Measurements from ENCODE around the gene UNC13D. TPM values are rescaled to one million over a fixed set of nuclear protein-coding genes. Genes with fewer than 3 reads are reported as not detected.
A peak's percentile ranks its signal among the peaks of the same experiment; 100 is the strongest.

Gene UNC13D
- total and polyA plus RNA-seq, 2 of the 4 experiments (the other 2 are of a cell fraction) = under 0.01 to 0.31 TPM

DNA sequence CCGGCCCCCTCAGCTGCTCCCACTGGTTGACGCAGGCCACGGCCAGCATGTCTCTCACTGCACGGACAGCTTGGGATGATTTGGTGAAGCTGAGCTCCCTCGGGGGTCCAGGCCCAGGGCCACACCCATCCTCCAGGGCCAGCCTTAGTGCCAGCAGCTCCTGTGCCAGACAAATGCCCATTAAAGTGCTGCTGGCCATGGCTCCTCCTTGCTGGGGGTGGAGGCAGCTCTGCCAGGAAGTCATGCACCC is 31.7 kb upstream of the UNC13D start:
- DNase-seq (no peak), ATAC-seq (ENCODE audit: low read depth) (no peak)
- peaks cover 3% of the 10 kb centered on the region for H3K27me3 ChIP-seq (ENCODE audit: control insufficient read depth, insufficient read depth, low read length)
- H3K27ac ChIP-seq (ENCODE audit: insufficient read depth, low read length) = no peak overlapping the region
- no peak overlapping the region for H2BK15ac ChIP-seq (ENCODE audit: low read depth, low read length)
- intact Hi-C loops (cut with micrococcal nuclease) = loop anchor here (10.0 kb wide), 1 partner anchor 91 kb away; the partner anchor contains the start of gene UNK
- WGBS, 2 experiments (ENCODE audit: extremely low coverage in 2 of 2, insufficient read length in 1 of 2) = no CpG with 5 or more reads among the region's 5 CpGs
- ChIA-PET POLR2A (ENCODE audit: unreplicated experiment) (interaction anchor here (0.6 kb wide), 1 partner anchor 18 kb away, joined by 4 read pairs; no protein-coding TSS in a partner anchor), CTCF (interaction anchor here (1.5 kb wide), 1 partner anchor 20 kb away, joined by 9 read pairs; the partner anchor contains the start of gene WBP2)
- in situ Hi-C loops (cut with MboI; ENCODE audit: low sequenced_read_pairs) = no loop called here
- no peak overlapping the region for H3K18ac ChIP-seq (ENCODE audit: low read depth, low read length)
- peaks cover 26% of the 10 kb centered on the region for H3K4me1 ChIP-seq (ENCODE audit: control insufficient read depth, insufficient read depth, low read length)
- no peaks in the 10 kb centered on the region for H3K9me3 ChIP-seq (ENCODE audit: control insufficient read depth, insufficient read depth, low read length)
- H3K36me3 ChIP-seq (ENCODE audit: control insufficient read depth, insufficient read depth, low read length) = peaks cover 6% of the 10 kb centered on the region; the same call in 1 of the 2 replicates
- no peak for TF ChIP-seq CHD1 (IDR thresholded peaks at IDR 0.05; ENCODE audit: low read depth, low read length)
- no peak for TF ChIP-seq CEBPB (IDR thresholded peaks at IDR 0.05; ENCODE audit: low read depth, low read length)
- no peak for TF ChIP-seq BHLHE40 (IDR thresholded peaks at IDR 0.05; ENCODE audit: low read depth, low read length)
- TF ChIP-seq POLR2A (IDR thresholded peaks at IDR 0.05; ENCODE audit: low read depth, low read length) = no peak
- TF ChIP-seq RCOR1 (IDR thresholded peaks at IDR 0.05; ENCODE audit: insufficient replicate concordance, low read length) = no peak
- TF ChIP-seq, protein P1, sequence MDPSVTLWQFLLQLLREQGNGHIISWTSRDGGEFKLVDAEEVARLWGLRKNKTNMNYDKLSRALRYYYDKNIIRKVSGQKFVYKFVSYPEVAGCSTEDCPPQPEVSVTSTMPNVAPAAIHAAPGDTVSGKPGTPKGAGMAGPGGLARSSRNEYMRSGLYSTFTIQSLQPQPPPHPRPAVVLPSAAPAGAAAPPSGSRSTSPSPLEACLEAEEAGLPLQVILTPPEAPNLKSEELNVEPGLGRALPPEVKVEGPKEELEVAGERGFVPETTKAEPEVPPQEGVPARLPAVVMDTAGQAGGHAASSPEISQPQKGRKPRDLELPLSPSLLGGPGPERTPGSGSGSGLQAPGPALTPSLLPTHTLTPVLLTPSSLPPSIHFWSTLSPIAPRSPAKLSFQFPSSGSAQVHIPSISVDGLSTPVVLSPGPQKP (IDR thresholded peaks at IDR 0.05; ENCODE audit: borderline replicate concordance, low read depth, low read length) = no peak
- no peak for TF ChIP-seq MAZ (IDR thresholded peaks at IDR 0.05; ENCODE audit: borderline replicate concordance, low read depth, low read length)
- TF ChIP-seq RFX5 (IDR thresholded peaks at IDR 0.05; ENCODE audit: low read depth, low read length) = no peak
- TF ChIP-seq NFE2L2 (IDR thresholded peaks at IDR 0.05; ENCODE audit: low read depth, low read length) = no peak
- TF ChIP-seq, protein P2, sequence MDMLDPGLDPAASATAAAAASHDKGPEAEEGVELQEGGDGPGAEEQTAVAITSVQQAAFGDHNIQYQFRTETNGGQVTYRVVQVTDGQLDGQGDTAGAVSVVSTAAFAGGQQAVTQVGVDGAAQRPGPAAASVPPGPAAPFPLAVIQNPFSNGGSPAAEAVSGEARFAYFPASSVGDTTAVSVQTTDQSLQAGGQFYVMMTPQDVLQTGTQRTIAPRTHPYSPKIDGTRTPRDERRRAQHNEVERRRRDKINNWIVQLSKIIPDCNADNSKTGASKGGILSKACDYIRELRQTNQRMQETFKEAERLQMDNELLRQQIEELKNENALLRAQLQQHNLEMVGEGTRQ (IDR thresholded peaks at IDR 0.05; ENCODE audit: low read depth, low read length) = no peak
- TF ChIP-seq RAD21 (IDR thresholded peaks at IDR 0.05; ENCODE audit: low read length) = no peak
- TF ChIP-seq SMC3 (IDR thresholded peaks at IDR 0.05; ENCODE audit: low read depth, low read length) = no peak
- TF ChIP-seq MXI1 (IDR thresholded peaks at IDR 0.05; ENCODE audit: borderline replicate concordance, low read depth, low read length) = no peak
- TF ChIP-seq, protein P3, sequence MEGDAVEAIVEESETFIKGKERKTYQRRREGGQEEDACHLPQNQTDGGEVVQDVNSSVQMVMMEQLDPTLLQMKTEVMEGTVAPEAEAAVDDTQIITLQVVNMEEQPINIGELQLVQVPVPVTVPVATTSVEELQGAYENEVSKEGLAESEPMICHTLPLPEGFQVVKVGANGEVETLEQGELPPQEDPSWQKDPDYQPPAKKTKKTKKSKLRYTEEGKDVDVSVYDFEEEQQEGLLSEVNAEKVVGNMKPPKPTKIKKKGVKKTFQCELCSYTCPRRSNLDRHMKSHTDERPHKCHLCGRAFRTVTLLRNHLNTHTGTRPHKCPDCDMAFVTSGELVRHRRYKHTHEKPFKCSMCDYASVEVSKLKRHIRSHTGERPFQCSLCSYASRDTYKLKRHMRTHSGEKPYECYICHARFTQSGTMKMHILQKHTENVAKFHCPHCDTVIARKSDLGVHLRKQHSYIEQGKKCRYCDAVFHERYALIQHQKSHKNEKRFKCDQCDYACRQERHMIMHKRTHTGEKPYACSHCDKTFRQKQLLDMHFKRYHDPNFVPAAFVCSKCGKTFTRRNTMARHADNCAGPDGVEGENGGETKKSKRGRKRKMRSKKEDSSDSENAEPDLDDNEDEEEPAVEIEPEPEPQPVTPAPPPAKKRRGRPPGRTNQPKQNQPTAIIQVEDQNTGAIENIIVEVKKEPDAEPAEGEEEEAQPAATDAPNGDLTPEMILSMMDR (conservative IDR thresholded peaks at IDR 0.05; ENCODE audit: low read depth, low read length) = no peak
- TF ChIP-seq FOS (IDR thresholded peaks at IDR 0.05; ENCODE audit: low read depth, low read length) = no peak
- TF ChIP-seq MAFK (IDR thresholded peaks at IDR 0.05; ENCODE audit: low read depth, low read length) = no peak
- no peak overlapping the region for H2AK9ac ChIP-seq (replicated peaks; ENCODE audit: low read depth, low read length, poor library complexity)
- H2BK120ac ChIP-seq (ENCODE audit: low read depth, low read length) = no peak overlapping the region
- H2AFZ ChIP-seq (replicated peaks; ENCODE audit: low read length, poor library complexity) = no peak overlapping the region
- no peak overlapping the region for H2BK5ac ChIP-seq (ENCODE audit: low read depth, low read length, poor library complexity, severe bottlenecking)
- no peak overlapping the region; the same call in 1 of the 2 replicates for H3K4me2 ChIP-seq (ENCODE audit: low read depth, low read length)
- no peak overlapping the region for H4K5ac ChIP-seq (ENCODE audit: low read depth, low read length)
- H3K14ac ChIP-seq (replicated peaks; ENCODE audit: low read depth, low read length) = no peak overlapping the region
- H3K56ac ChIP-seq (ENCODE audit: extremely low read depth, insufficient read depth, low read length) = no peak overlapping the region
- no peak overlapping the region for H4K91ac ChIP-seq (ENCODE audit: insufficient read depth, low read depth, low read length)
- peaks cover 10% of the 10 kb centered on the region; the same call in 1 of the 2 replicates for H4K20me1 ChIP-seq (ENCODE audit: insufficient read depth, low read length)
- no peak overlapping the region for H3K23ac ChIP-seq (ENCODE audit: low read depth, low read length)
- no peak overlapping the region for H3K4ac ChIP-seq (ENCODE audit: low read depth, low read length)
- H3K9me1 ChIP-seq (ENCODE audit: insufficient read depth, low read length) = peaks cover 3% of the 10 kb centered on the region
- H2BK20ac ChIP-seq (ENCODE audit: low read depth, low read length) = no peak overlapping the region
- BruUV-seq (replicated peaks) = no TSS peak
- H2AK5ac ChIP-seq (ENCODE audit: low read depth, low read length) = peak overlapping the region; percentile 98; the same call in 1 of the 2 replicates
- dilution Hi-C loops (cut with HindIII; ENCODE audit: low sequenced_read_pairs, unreplicated experiment) = no loop called here
- H3K9ac ChIP-seq (ENCODE audit: low read depth, low read length) = no peak overlapping the region
- H3K79me1 ChIP-seq (ENCODE audit: low read depth in 1 of 2, low read length in 2 of 2) = peaks cover 0 to 32% of the 10 kb centered on the region in 2 experiments; a peak in 3 of 4 replicates
- H4K8ac ChIP-seq (ENCODE audit: low read depth in 2 of 2, low read length in 2 of 2) = no peak overlapping the region; a peak in 1 of 4 replicates
- no peak overlapping the region for H3K4me3 ChIP-seq (ENCODE audit: insufficient read depth, low read depth, low read length)

Measured in IMR-90 (cell line).